GM10248 (cell line): ENCODE results near the gene RIC3.

ENCODE experiments used
- CTCF ChIA-PET: fragments of 300-600 bp; sonication (Branson Sonifier 250); formaldehyde crosslinking; extraction: SDS; loops from one replicate; lab custom pipeline; 2021; ENCODE audit warnings: antibody characterized with exemption; lab: Yijun Ruan, JAX
- POLR2A ChIA-PET: fragments of 350-650 bp; sonication (Branson Sonifier 250); formaldehyde crosslinking; extraction: SDS; loops from one replicate; lab custom pipeline; 2020; ENCODE audit warnings: antibody characterized with exemption; lab: Yijun Ruan, JAX
- DNase-seq: peaks from one replicate; pipeline ENCODE4 v3.0.0; 2012; ENCODE audit errors: extremely low spot score
- CTCF ChIP-seq: IDR thresholded peaks from 2 replicates; pipeline ENCODE4 v1.5.1; 2012; ENCODE audit warnings: mild to moderate bottlenecking, low read depth; ENCODE audit errors: extremely low read depth, missing control alignments, control extremely low read depth

RIC3 gene

GRCh38 chr11:8202516-8203413, 33.9 kb upstream of the RIC3 start:
- POLR2A ChIA-PET = no interaction called here
- CTCF ChIA-PET = interaction anchor here (1.2 to 15.0 kb wide), 6 partner anchors 8 to 364 kb away, joined by 4 to 125 read pairs (median 6); partner anchors contain the start of gene LMO1
- DNase-seq = no peak
- TF ChIP-seq CTCF = no peak

GRCh38 chr11:8201644-8202365, 33.0 kb upstream of the RIC3 start:
- ChIA-PET CTCF (interaction anchor here (1.2 to 15.0 kb wide), 5 partner anchors 7 to 365 kb away, joined by 4 to 125 read pairs (median 5); partner anchors contain the start of gene LMO1), POLR2A (no interaction called here)
- peak; percentile 67 for DNase-seq
- TF ChIP-seq CTCF = no peak

- ChIA-PET CTCF (interaction anchor here (1.1 to 1.6 kb wide), 3 partner anchors 10 to 367 kb away, joined by 3 to 6 read pairs (median 4); partner anchors contain the start of gene LMO1), POLR2A (no interaction called here)
- DNase-seq = no peak
- no peak for TF ChIP-seq CTCF
These were observed 30.9 kb upstream of the RIC3 start for GRCh38 chr11:8199676-8200075.

- ChIA-PET CTCF (interaction anchor here (0.9 to 5.7 kb wide), 3 partner anchors 10 to 67 kb away, joined by 3 to 125 read pairs (median 3); partner anchors contain the start of gene LMO1), POLR2A (no interaction called here)
- no peak for TF ChIP-seq CTCF
- DNase-seq = no peak
These were observed 27.9 kb upstream of the RIC3 start for GRCh38 chr11:8196749-8197148.

- POLR2A ChIA-PET = no interaction called here
- no peak for TF ChIP-seq CTCF
- CTCF ChIA-PET = interaction anchor here (1.2 to 5.7 kb wide), 6 partner anchors 9 to 373 kb away, joined by 4 to 125 read pairs (median 6); partner anchors contain the start of gene LMO1
- DNase-seq = no peak
These were observed 26.1 kb upstream of the RIC3 start for GRCh38 chr11:8194956-8195355.

- ChIA-PET POLR2A (no interaction called here), CTCF (interaction anchor here (0.9 to 5.7 kb wide), 19 partner anchors 9 to 382 kb away, joined by 3 to 125 read pairs (median 5); partner anchors contain the start of genes LMO1 and RIC3)
- no peak for TF ChIP-seq CTCF
- no peak for DNase-seq
These were observed 24.0 kb upstream of the RIC3 start for GRCh38 chr11:8192896-8193209.
